B cell (primary cell): ENCODE measurements around the gene SRCAP. TPM values are rescaled to one million over a fixed set of nuclear protein-coding genes. Genes with fewer than 3 reads are reported as not detected.

ENCODE experiments used
- ATAC-seq: fragments of 200-7000 bp; cut with Tn5 transposase; one replicate; pipeline ENCODE4 v1.10.0; 2021; ENCODE audit warnings: low read depth, mild to moderate bottlenecking, moderate number of reproducible peaks, moderate library complexity
- CTCF ChIA-PET: fragments of 350-600 bp; sonication (Branson Sonifier 250); formaldehyde crosslinking; loops from one replicate; lab custom pipeline; 2021; ENCODE audit warnings: antibody characterized with exemption, inconsistent platforms; lab: Charles Lee
- POLR2A ChIA-PET: fragments of 350-600 bp; sonication (Branson Sonifier 250); formaldehyde crosslinking; loops from one replicate; lab custom pipeline; 2021; ENCODE audit warnings: antibody characterized with exemption; lab: Charles Lee
- DNase-seq: peaks from one replicate; pipeline ENCODE4 v3.0.0; 2013
- H2AFZ ChIP-seq: 2 replicates; pipeline ENCODE4 v1.6.1; 2012; ENCODE audit warnings: mild to moderate bottlenecking, low read depth, low read length; ENCODE audit not compliant: insufficient read depth, poor library complexity, severe bottlenecking
- H3K27ac ChIP-seq, 2 donors: 1 replicate in 1 of 2; 2 replicates in 1 of 2; pipeline ENCODE4 v1.5.1; 2012 to 2013; ENCODE audit warnings: low read length in 2 of 2, mild to moderate bottlenecking in 2 of 2, moderate library complexity in 1 of 2
- H3K27me3 ChIP-seq, 4 experiments: fragments of 200-600 bp in 1 of 4; sonication (generic) in 1 of 4; replicated peaks in 1 of 4; 1 replicate in 2 of 4; 2 replicates in 2 of 4; pipeline versions ENCODE4 v1.6.1 to v1.7.0; 2013 to 2016; ENCODE audit warnings: low read length in 3 of 4, mild to moderate bottlenecking in 2 of 4, mixed read lengths in 1 of 4, moderate library complexity in 1 of 4; ENCODE audit not compliant: insufficient read depth in 4 of 4, control insufficient read depth in 3 of 4; ENCODE audit errors: control extremely low read depth in 1 of 4
- H3K36me3 ChIP-seq, 2 experiments: replicated peaks in 1 of 2; 1 replicate in 1 of 2; 2 replicates in 1 of 2; pipeline versions ENCODE4 v1.6.1 to v1.7.1; 2013; ENCODE audit warnings: low read length in 1 of 2; ENCODE audit not compliant: insufficient read depth in 2 of 2, control insufficient read depth in 1 of 2; ENCODE audit errors: control extremely low read depth in 1 of 2, extremely low read depth in 1 of 2
- H3K4me1 ChIP-seq, 2 donors: fragments of 200-600 bp in 1 of 2; sonication (generic) in 1 of 2; 1 replicate in 1 of 2; 2 replicates in 1 of 2; pipeline versions ENCODE4 v1.5.1 to v1.6.1; 2013 to 2017; ENCODE audit warnings: low read length in 2 of 2; ENCODE audit not compliant: control insufficient read depth in 2 of 2, insufficient read depth in 2 of 2
- H3K4me2 ChIP-seq: replicated peaks from 2 replicates; pipeline ENCODE3; 2012; ENCODE audit warnings: mild to moderate bottlenecking, low read depth, low read length; ENCODE audit not compliant: poor library complexity, severe bottlenecking
- H3K4me3 ChIP-seq, 5 experiments: fragments of 200-600 bp in 1 of 5; sonication (generic) in 1 of 5; 1 replicate in 3 of 5; 2 replicates in 2 of 5; pipeline versions ENCODE4 v1.5.1 to v1.7.0; 2011 to 2016; ENCODE audit warnings: low read length in 4 of 5, mild to moderate bottlenecking in 4 of 5, low read depth in 2 of 5, control low read depth in 1 of 5, moderate library complexity in 1 of 5; ENCODE audit not compliant: insufficient read depth in 1 of 5; ENCODE audit errors: control extremely low read depth in 1 of 5, extremely low read depth in 1 of 5
- H3K79me2 ChIP-seq: fragments of 200-600 bp; sonication (generic); one replicate; pipeline ENCODE4 v1.6.0; 2016; ENCODE audit warnings: low read length; ENCODE audit not compliant: control insufficient read depth, insufficient read depth
- H3K9ac ChIP-seq: fragments of 200-600 bp; sonication (generic); 2 replicates; pipeline ENCODE4 v1.6.1; 2017; ENCODE audit warnings: mild to moderate bottlenecking, low read length, moderate library complexity
- H3K9me3 ChIP-seq, 3 donors: one replicate each; pipeline versions ENCODE4 v1.6.1 to v1.7.1; 2013; ENCODE audit warnings: low read length in 2 of 3; ENCODE audit not compliant: control insufficient read depth in 2 of 3, insufficient read depth in 1 of 3; ENCODE audit errors: control extremely low read depth in 1 of 3
- H4K20me1 ChIP-seq: 2 replicates; pipeline ENCODE4 v1.6.0; 2012; ENCODE audit warnings: mild to moderate bottlenecking, low read length; ENCODE audit not compliant: insufficient read depth, control insufficient read depth, poor library complexity, severe bottlenecking
- H3K27ac Mint-ChIP-seq: one replicate; pipeline ENCODE4 v1.8.0; 2021; ENCODE audit warnings: mixed read lengths
- H3K27me3 Mint-ChIP-seq: one replicate; pipeline ENCODE4 v1.8.0; 2021; ENCODE audit warnings: mixed read lengths
- H3K4me1 Mint-ChIP-seq: one replicate; pipeline ENCODE4 v1.8.0; 2021; ENCODE audit warnings: mixed read lengths
- H3K4me3 Mint-ChIP-seq: one replicate; pipeline ENCODE4 v1.8.0; 2021; ENCODE audit warnings: mixed read lengths
- H3K9me3 Mint-ChIP-seq: one replicate; pipeline ENCODE4 v1.8.0; 2022; ENCODE audit warnings: mixed read lengths; ENCODE audit not compliant: insufficient read depth
- EZH2 ChIP-seq: IDR thresholded peaks from 2 replicates; pipeline ENCODE4 v1.6.1; 2012; ENCODE audit warnings: borderline replicate concordance, low read depth, mild to moderate bottlenecking, moderate library complexity, low read length; ENCODE audit not compliant: insufficient read depth, poor library complexity, severe bottlenecking
- WGBS: methylation state at CpG from one replicate; pipeline ENCODE4 v1.1.5; 2013; ENCODE audit warnings: missing lambda C conversion rate; ENCODE audit not compliant: insufficient coverage; 5-methylcytosine and 5-hydroxymethylcytosine counted together
- intact Hi-C: fragments of 100-400 bp; cut with micrococcal nuclease; formaldehyde crosslinking; loops from one replicate; pipeline ENCODE4 v1.10.0; 2022
- polyA plus RNA-seq: library from polyadenylated mRNA; depleted of rRNA; stranded (reverse); fragments of >200 nt; gene quantifications from 2 replicates; pipeline ENCODE4 v1.2.3, GENCODE V29; 2012
- total RNA-seq, 2 donors: library from RNA; stranded (reverse); fragments of 120-200 nt in 1 of 2; gene quantifications; 1 replicate in 1 of 2; 2 replicates in 1 of 2; pipeline versions ENCODE4 v1.2.3 to v1.2.4, GENCODE V29; 2013 to 2022
- TF ChIP-seq, protein P1 (sequence below): fragments of 200-600 bp; IDR thresholded peaks from one replicate; pipeline ENCODE4 v1.8.0; 2022; ENCODE audit warnings: antibody characterized with exemption, mild to moderate bottlenecking

The SRCAP gene
- total and polyA plus RNA-seq, 2 donors (not counting 1 experiment from before 2014, with no cell fraction given), result 20.9 to 145 TPM

DNA sequence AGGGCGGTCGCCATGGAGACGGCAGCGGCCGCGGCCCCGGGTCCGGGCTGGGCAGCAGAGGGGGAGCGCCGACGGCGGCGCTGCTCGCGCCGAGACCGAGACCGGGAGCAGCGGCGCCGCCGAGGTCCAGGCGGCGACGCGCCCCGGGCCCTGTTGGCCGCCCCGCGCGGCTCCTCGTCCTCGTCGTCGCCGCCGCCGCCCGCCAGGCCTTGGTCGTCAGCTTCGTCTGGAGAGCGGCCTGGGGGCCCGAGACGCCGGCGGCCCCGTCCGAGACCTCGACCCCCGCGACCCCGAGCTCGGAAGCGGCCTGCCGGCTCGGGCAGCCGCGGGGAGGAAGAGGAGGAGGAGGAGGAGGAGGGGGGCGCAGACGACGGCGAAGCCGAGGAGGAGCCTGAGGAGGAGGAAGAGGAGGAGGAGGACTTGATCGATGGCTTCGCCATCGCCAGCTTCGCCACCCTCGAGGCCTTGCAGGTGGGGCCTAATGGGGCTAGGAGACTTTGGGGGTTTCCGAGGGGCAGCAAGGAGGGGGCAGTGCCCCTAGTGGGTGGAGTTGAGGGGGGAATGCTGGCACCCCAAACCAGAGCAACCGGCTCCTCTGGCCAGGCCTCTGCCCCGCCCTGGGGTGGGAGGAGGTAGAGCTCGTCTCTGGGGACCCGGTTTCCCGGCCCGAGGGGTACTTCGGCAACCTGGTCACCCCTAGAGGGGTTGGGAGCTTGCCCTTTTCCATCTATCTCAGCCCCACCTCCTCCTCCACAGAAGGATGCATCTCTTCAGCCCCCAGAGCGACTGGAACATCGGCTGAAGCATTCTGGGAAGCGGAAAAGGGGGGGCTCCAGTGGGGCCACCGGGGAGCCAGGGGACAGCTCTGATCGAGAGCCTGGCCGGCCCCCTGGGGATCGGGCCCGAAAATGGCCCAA is 39.2 kb upstream of the SRCAP start:
- H3K9ac ChIP-seq, result peak overlapping the region; percentile 96
- Mint-ChIP-seq H3K9me3 (no peaks in the 10 kb centered on the region), H3K27me3 (no peaks in the 10 kb centered on the region), H3K27ac (peak overlapping the region; percentile 96), H3K4me3 (peak overlapping the region; percentile 95), H3K4me1 (peaks cover 39% of the 10 kb centered on the region)
- TF ChIP-seq EZH2, result no peak
- TF ChIP-seq, protein P1, sequence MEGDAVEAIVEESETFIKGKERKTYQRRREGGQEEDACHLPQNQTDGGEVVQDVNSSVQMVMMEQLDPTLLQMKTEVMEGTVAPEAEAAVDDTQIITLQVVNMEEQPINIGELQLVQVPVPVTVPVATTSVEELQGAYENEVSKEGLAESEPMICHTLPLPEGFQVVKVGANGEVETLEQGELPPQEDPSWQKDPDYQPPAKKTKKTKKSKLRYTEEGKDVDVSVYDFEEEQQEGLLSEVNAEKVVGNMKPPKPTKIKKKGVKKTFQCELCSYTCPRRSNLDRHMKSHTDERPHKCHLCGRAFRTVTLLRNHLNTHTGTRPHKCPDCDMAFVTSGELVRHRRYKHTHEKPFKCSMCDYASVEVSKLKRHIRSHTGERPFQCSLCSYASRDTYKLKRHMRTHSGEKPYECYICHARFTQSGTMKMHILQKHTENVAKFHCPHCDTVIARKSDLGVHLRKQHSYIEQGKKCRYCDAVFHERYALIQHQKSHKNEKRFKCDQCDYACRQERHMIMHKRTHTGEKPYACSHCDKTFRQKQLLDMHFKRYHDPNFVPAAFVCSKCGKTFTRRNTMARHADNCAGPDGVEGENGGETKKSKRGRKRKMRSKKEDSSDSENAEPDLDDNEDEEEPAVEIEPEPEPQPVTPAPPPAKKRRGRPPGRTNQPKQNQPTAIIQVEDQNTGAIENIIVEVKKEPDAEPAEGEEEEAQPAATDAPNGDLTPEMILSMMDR, result no peak
- H3K27me3 ChIP-seq, result no peaks in the 10 kb centered on the region
- H3K36me3 ChIP-seq, result peaks cover 1 to 58% of the 10 kb centered on the region in 2 experiments
- CTCF ChIA-PET, result interaction anchor here (0.7 to 4.4 kb wide), 12 partner anchors 9 to 568 kb away, joined by 3 to 38 read pairs (median 6); partner anchors contain the start of genes DCTPP1, PRR14 and TBX6
- peaks cover 48% of the 10 kb centered on the region for H3K79me2 ChIP-seq
- no peak overlapping the region for H2AFZ ChIP-seq
- H3K4me2 ChIP-seq, result peak overlapping the region; percentile 97
- H3K4me1 ChIP-seq, result peaks cover 30 to 51% of the 10 kb centered on the region in 2 donors
- POLR2A ChIA-PET, result interaction anchor here (0.5 to 4.8 kb wide), 18 partner anchors 8 to 799 kb away, joined by 3 to 41 read pairs (median 4); partner anchors contain the start of genes ALDOA, ARMC5, CORO1A and ITGAL
- intact Hi-C loops, result loop anchor here (1.0 to 5.0 kb wide), 7 partner anchors 8 to 687 kb away; partner anchors contain the start of genes HIRIP3, INO80E, STX4 and TAOK2
- peak overlapping the region; percentile 75 to 90 (median 79) for H3K4me3 ChIP-seq
- DNase-seq (peak; percentile 78), ATAC-seq (no peak)
- H4K20me1 ChIP-seq, result peaks cover 52% of the 10 kb centered on the region
- H3K9me3 ChIP-seq, result no peaks in the 10 kb centered on the region
- peak overlapping the region; percentile 88 to 98 for H3K27ac ChIP-seq
- under 1% methylated on average over 77 of the region's 84 CpGs for WGBS
